WTC11 (cell line): ENCODE data around the gene TUBGCP2. TPM values are rescaled to one million over a fixed set of nuclear protein-coding genes. Genes with fewer than 3 reads are reported as not detected.

ENCODE experiments used
- CBFB ChIP-seq: sonication (generic); formaldehyde crosslinking; IDR thresholded peaks from 2 replicates; pipeline ENCODE4 v1.8.1; 2022; ENCODE audit warnings: mild to moderate bottlenecking, low read depth, missing genetic modification reagents
- EMX1 ChIP-seq: fragments of 250-450 bp; sonication (Bioruptor Pico); IDR thresholded peaks from 2 replicates; pipeline ENCODE4 v1.8.0; 2021; ENCODE audit warnings: mild to moderate bottlenecking
- NFATC4 ChIP-seq: fragments of 250-450 bp; sonication (Bioruptor Pico); IDR thresholded peaks from 2 replicates; pipeline ENCODE4 v1.9.0; 2021; ENCODE audit warnings: mild to moderate bottlenecking
- NFE2L1 ChIP-seq: sonication (generic); formaldehyde crosslinking; IDR thresholded peaks from 2 replicates; pipeline ENCODE4 v1.8.1; 2023; ENCODE audit warnings: missing genetic modification reagents
- NFYB ChIP-seq: sonication (generic); formaldehyde crosslinking; conservative IDR thresholded peaks from 2 replicates; pipeline ENCODE4 v1.8.0; 2022; ENCODE audit warnings: low read depth, missing genetic modification reagents
- OVOL2 ChIP-seq: fragments of 250-450 bp; sonication (Bioruptor Pico); IDR thresholded peaks from 2 replicates; pipeline ENCODE4 v1.9.0; 2021; ENCODE audit warnings: mild to moderate bottlenecking, borderline replicate concordance
- PRRX2 ChIP-seq: fragments of 250-450 bp; sonication (Bioruptor Pico); IDR thresholded peaks from 2 replicates; pipeline ENCODE4 v1.8.0; 2021; ENCODE audit warnings: mild to moderate bottlenecking
- TEAD1 ChIP-seq: sonication (generic); formaldehyde crosslinking; IDR thresholded peaks from 2 replicates; pipeline ENCODE4 v1.8.0; 2022; ENCODE audit warnings: mild to moderate bottlenecking, missing genetic modification reagents
- ZNF121 ChIP-seq: sonication (generic); formaldehyde crosslinking; IDR thresholded peaks from 2 replicates; pipeline ENCODE4 v1.8.0; 2023; ENCODE audit warnings: missing genetic modification reagents
- ZNF219 ChIP-seq: sonication (generic); formaldehyde crosslinking; IDR thresholded peaks from 2 replicates; pipeline ENCODE4 v1.8.0; 2023; ENCODE audit warnings: missing genetic modification reagents, mild to moderate bottlenecking, borderline replicate concordance
- ZNF232 ChIP-seq: sonication (generic); formaldehyde crosslinking; IDR thresholded peaks from 2 replicates; pipeline ENCODE4 v1.8.0; 2022; ENCODE audit warnings: mild to moderate bottlenecking, missing genetic modification reagents
- ZNF423 ChIP-seq: fragments of 250-450 bp; sonication (Bioruptor Pico); IDR thresholded peaks from 2 replicates; pipeline ENCODE4 v2.1.2; 2022; ENCODE audit warnings: mild to moderate bottlenecking, moderate library complexity
- microRNA-seq: library from miRNA; unstranded; fragments of <30 nt; microRNA quantifications from one replicate; pipeline ENCODE4 v1.2.0, GENCODE V29; 2022; ENCODE audit warnings: borderline number of aligned reads
- total RNA-seq: library from RNA; stranded (reverse); gene quantifications from 3 replicates; pipeline ENCODE4 v1.2.3, GENCODE V29; 2021
- TF ChIP-seq, protein P1 (sequence below): sonication (generic); formaldehyde crosslinking; conservative IDR thresholded peaks from 2 replicates; pipeline ENCODE4 v1.8.1; 2023; ENCODE audit warnings: mild to moderate bottlenecking, low read depth, missing genetic modification reagents, moderate library complexity
- TF ChIP-seq, protein P2 (sequence below): fragments of 250-450 bp; sonication (Bioruptor Pico); IDR thresholded peaks from 2 replicates; pipeline ENCODE4 v1.9.0; 2021; ENCODE audit warnings: mild to moderate bottlenecking
- TF ChIP-seq, protein P3 (sequence below): sonication (generic); formaldehyde crosslinking; IDR thresholded peaks from 2 replicates; pipeline ENCODE4 v1.8.1; 2023; ENCODE audit warnings: mild to moderate bottlenecking, missing genetic modification reagents
- TF ChIP-seq, protein P4 (sequence below): sonication (generic); formaldehyde crosslinking; IDR thresholded peaks from 2 replicates; pipeline ENCODE4 v1.8.0; 2022; ENCODE audit warnings: mild to moderate bottlenecking, missing genetic modification reagents
- TF ChIP-seq, protein P5 (sequence below): fragments of 250-450 bp; sonication (Bioruptor Pico); IDR thresholded peaks from 2 replicates; pipeline ENCODE4 v1.9.0; 2021; ENCODE audit warnings: mild to moderate bottlenecking
- TF ChIP-seq, protein P6 (sequence below): sonication (generic); formaldehyde crosslinking; IDR thresholded peaks from 2 replicates; pipeline ENCODE4 v1.8.0; 2022; ENCODE audit warnings: mild to moderate bottlenecking, missing genetic modification reagents
- TF ChIP-seq, protein P7 (sequence below): sonication (generic); formaldehyde crosslinking; IDR thresholded peaks from 2 replicates; pipeline ENCODE4 v1.8.1; 2022; ENCODE audit warnings: mild to moderate bottlenecking, moderate library complexity, missing genetic modification reagents
- TF ChIP-seq, protein P8 (sequence below): sonication (generic); formaldehyde crosslinking; IDR thresholded peaks from 2 replicates; pipeline ENCODE4 v1.8.1; 2022; ENCODE audit warnings: low read depth, mild to moderate bottlenecking, moderate library complexity, missing genetic modification reagents, borderline replicate concordance

TUBGCP2 gene
- total RNA-seq, 1 experiment from 2014 or later = 62.5 TPM

DNA sequence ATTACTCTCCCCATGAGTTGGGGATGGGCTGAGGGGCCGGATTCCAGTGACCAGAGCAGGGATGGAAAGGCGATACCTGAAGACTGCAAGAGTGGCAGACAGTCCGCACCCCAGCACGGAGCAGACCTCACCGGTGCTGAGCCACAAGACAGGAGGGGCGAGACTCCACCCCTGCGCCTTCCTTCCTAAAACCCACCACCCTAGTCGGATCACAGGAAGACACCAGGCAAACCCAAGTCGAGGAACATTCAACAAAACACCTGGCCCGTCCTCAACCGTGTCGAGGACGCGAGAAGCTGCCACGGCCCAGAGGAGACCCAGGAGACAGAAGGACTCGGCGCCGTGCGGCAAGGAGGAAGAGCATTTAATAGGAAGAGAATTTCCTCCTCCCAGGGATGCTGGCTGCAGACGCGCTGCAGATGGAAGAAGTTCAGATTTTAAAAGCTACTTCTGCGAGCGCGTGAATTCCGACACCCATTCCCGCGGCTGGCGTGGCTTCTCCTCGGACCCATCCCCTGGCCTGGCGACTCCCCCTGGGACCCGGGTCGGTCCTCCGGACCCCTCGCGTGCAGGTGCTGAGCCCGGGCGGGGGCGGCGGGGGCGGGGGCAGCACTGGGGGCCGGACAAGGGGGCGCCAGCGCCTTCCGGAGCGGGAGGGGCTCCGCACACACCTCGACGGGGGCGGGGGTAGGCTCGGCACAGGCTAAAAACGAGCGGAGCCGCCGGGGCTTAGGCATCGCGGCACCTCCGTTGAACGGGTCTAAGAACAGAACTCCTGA, 79.2 kb downstream of the TUBGCP2 start (continued):
- TF ChIP-seq, protein P1, sequence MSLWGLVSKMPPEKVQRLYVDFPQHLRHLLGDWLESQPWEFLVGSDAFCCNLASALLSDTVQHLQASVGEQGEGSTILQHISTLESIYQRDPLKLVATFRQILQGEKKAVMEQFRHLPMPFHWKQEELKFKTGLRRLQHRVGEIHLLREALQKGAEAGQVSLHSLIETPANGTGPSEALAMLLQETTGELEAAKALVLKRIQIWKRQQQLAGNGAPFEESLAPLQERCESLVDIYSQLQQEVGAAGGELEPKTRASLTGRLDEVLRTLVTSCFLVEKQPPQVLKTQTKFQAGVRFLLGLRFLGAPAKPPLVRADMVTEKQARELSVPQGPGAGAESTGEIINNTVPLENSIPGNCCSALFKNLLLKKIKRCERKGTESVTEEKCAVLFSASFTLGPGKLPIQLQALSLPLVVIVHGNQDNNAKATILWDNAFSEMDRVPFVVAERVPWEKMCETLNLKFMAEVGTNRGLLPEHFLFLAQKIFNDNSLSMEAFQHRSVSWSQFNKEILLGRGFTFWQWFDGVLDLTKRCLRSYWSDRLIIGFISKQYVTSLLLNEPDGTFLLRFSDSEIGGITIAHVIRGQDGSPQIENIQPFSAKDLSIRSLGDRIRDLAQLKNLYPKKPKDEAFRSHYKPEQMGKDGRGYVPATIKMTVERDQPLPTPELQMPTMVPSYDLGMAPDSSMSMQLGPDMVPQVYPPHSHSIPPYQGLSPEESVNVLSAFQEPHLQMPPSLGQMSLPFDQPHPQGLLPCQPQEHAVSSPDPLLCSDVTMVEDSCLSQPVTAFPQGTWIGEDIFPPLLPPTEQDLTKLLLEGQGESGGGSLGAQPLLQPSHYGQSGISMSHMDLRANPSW (CRISPR knock-in tag) = no peak
- TF ChIP-seq CBFB (no peak), NFATC4 (CRISPR knock-in tag) (no peak), OVOL2 (CRISPR knock-in tag) (no peak), NFE2L1 (CRISPR knock-in tag) (peak; percentile 84), ZNF121 (CRISPR knock-in tag) (no peak), ZNF423 (CRISPR knock-in tag) (no peak), PRRX2 (no peak), TEAD1 (CRISPR knock-in tag) (peak; percentile 21; the same call in 1 of the 2 replicates), EMX1 (CRISPR knock-in tag) (no peak), ZNF232 (no peak), NFYB (CRISPR knock-in tag) (no peak), ZNF219 (CRISPR knock-in tag) (no peak)
- TF ChIP-seq, protein P2, sequence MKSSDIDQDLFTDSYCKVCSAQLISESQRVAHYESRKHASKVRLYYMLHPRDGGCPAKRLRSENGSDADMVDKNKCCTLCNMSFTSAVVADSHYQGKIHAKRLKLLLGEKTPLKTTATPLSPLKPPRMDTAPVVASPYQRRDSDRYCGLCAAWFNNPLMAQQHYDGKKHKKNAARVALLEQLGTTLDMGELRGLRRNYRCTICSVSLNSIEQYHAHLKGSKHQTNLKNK (CRISPR knock-in tag) = no peak
- TF ChIP-seq, protein P3, sequence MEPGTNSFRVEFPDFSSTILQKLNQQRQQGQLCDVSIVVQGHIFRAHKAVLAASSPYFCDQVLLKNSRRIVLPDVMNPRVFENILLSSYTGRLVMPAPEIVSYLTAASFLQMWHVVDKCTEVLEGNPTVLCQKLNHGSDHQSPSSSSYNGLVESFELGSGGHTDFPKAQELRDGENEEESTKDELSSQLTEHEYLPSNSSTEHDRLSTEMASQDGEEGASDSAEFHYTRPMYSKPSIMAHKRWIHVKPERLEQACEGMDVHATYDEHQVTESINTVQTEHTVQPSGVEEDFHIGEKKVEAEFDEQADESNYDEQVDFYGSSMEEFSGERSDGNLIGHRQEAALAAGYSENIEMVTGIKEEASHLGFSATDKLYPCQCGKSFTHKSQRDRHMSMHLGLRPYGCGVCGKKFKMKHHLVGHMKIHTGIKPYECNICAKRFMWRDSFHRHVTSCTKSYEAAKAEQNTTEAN (CRISPR knock-in tag) = no peak
- TF ChIP-seq, protein P4, sequence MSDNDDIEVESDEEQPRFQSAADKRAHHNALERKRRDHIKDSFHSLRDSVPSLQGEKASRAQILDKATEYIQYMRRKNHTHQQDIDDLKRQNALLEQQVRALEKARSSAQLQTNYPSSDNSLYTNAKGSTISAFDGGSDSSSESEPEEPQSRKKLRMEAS = peak; percentile 74; the same call in 1 of the 2 replicates
- TF ChIP-seq, protein P5, sequence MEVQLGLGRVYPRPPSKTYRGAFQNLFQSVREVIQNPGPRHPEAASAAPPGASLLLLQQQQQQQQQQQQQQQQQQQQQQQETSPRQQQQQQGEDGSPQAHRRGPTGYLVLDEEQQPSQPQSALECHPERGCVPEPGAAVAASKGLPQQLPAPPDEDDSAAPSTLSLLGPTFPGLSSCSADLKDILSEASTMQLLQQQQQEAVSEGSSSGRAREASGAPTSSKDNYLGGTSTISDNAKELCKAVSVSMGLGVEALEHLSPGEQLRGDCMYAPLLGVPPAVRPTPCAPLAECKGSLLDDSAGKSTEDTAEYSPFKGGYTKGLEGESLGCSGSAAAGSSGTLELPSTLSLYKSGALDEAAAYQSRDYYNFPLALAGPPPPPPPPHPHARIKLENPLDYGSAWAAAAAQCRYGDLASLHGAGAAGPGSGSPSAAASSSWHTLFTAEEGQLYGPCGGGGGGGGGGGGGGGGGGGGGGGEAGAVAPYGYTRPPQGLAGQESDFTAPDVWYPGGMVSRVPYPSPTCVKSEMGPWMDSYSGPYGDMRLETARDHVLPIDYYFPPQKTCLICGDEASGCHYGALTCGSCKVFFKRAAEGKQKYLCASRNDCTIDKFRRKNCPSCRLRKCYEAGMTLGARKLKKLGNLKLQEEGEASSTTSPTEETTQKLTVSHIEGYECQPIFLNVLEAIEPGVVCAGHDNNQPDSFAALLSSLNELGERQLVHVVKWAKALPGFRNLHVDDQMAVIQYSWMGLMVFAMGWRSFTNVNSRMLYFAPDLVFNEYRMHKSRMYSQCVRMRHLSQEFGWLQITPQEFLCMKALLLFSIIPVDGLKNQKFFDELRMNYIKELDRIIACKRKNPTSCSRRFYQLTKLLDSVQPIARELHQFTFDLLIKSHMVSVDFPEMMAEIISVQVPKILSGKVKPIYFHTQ = no peak
- TF ChIP-seq, protein P6, sequence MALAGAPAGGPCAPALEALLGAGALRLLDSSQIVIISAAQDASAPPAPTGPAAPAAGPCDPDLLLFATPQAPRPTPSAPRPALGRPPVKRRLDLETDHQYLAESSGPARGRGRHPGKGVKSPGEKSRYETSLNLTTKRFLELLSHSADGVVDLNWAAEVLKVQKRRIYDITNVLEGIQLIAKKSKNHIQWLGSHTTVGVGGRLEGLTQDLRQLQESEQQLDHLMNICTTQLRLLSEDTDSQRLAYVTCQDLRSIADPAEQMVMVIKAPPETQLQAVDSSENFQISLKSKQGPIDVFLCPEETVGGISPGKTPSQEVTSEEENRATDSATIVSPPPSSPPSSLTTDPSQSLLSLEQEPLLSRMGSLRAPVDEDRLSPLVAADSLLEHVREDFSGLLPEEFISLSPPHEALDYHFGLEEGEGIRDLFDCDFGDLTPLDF (CRISPR knock-in tag) = no peak
- TF ChIP-seq, protein P7, sequence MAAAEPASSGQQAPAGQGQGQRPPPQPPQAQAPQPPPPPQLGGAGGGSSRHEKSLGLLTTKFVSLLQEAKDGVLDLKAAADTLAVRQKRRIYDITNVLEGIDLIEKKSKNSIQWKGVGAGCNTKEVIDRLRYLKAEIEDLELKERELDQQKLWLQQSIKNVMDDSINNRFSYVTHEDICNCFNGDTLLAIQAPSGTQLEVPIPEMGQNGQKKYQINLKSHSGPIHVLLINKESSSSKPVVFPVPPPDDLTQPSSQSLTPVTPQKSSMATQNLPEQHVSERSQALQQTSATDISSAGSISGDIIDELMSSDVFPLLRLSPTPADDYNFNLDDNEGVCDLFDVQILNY (CRISPR knock-in tag) = peak; percentile 14; the same call in 1 of the 2 replicates
- TF ChIP-seq, protein P8, sequence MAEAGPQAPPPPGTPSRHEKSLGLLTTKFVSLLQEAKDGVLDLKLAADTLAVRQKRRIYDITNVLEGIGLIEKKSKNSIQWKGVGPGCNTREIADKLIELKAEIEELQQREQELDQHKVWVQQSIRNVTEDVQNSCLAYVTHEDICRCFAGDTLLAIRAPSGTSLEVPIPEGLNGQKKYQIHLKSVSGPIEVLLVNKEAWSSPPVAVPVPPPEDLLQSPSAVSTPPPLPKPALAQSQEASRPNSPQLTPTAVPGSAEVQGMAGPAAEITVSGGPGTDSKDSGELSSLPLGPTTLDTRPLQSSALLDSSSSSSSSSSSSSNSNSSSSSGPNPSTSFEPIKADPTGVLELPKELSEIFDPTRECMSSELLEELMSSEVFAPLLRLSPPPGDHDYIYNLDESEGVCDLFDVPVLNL = no peak

Small RNAs within 50 kb of the gene (microRNA-seq; reads per million reads assigned to microRNA genes)
- gene MIR202 = not detected

Other genes with a start within 250 kb of the TUBGCP2 start
- gene ADGRA1, start 220.9 kb downstream of the TUBGCP2 start, total RNA-seq = 0.11 to 0.20 TPM (median 0.18 TPM) in 3 replicates
- 25.7 to 26.8 TPM (median 26.6 TPM) in 3 replicates for gene KNDC1, start 148.7 kb downstream of the TUBGCP2 start, total RNA-seq
- 140 to 196 TPM (median 143 TPM) in 3 replicates for gene UTF1, start 78.7 kb downstream of the TUBGCP2 start, total RNA-seq
- gene VENTX, start 71.0 kb downstream of the TUBGCP2 start, total RNA-seq = 21.5 to 28.0 TPM (median 22.5 TPM) in 3 replicates
- gene ADAM8, start 32.0 kb downstream of the TUBGCP2 start, total RNA-seq = 7.2 to 9.5 TPM (median 7.2 TPM) in 3 replicates
- gene ZNF511, start within 50 bp of the TUBGCP2 start, total RNA-seq = 69.6 to 86.4 TPM (median 73.2 TPM) in 3 replicates
- gene CALY, start 28.0 kb upstream of the TUBGCP2 start, total RNA-seq = 0.63 to 1.8 TPM (median 1.4 TPM) in 3 replicates
- 0.31 to 0.48 TPM in 2 of 3 replicates, not detected in the other for gene PRAP1, start 38.5 kb upstream of the TUBGCP2 start, total RNA-seq
- 31.3 to 40.5 TPM (median 33.8 TPM) in 3 replicates for gene FUOM, start 49.1 kb upstream of the TUBGCP2 start, total RNA-seq
- gene ECHS1, start 64.5 kb upstream of the TUBGCP2 start, total RNA-seq = 84.1 to 91.8 TPM (median 88.8 TPM) in 3 replicates
- 3.6 to 5.6 TPM (median 5.2 TPM) in 3 replicates for gene PAOX, start 70.4 kb upstream of the TUBGCP2 start, total RNA-seq
- 51.8 to 63.0 TPM (median 53.0 TPM) in 3 replicates for gene MTG1, start 85.3 kb upstream of the TUBGCP2 start, total RNA-seq
- gene SPRN, start 115.8 kb upstream of the TUBGCP2 start, total RNA-seq = 0.27 to 0.59 TPM (median 0.32 TPM) in 3 replicates
- gene SCART1, start 145.1 kb upstream of the TUBGCP2 start, total RNA-seq = 0.57 to 1.2 TPM (median 1.1 TPM) in 3 replicates
- 1.0 to 2.6 TPM (median 1.3 TPM) in 3 replicates for gene CYP2E1, start 218.5 kb upstream of the TUBGCP2 start, total RNA-seq